Fibroblast of lung (primary cell): ENCODE data around the gene BTBD9. TPM values are rescaled to one million over a fixed set of nuclear protein-coding genes. Genes with fewer than 3 reads are reported as not detected.

Experiments
- DNase-seq, 2 donors: peaks; one replicate each; pipeline versions ENCODE4 v3.0.0 to v3.0.0-alpha.2; 2010; ENCODE audit warnings: low read depth in 2 of 2
- H2AFZ ChIP-seq: 2 replicates; pipeline ENCODE4 v1.5.1; 2012; ENCODE audit warnings: low read length, control low read depth, inconsistent platforms
- H3K27ac ChIP-seq: 2 replicates; pipeline ENCODE4 v1.5.1; 2011; ENCODE audit warnings: low read length, control low read depth; ENCODE audit not compliant: insufficient read depth
- H3K27me3 ChIP-seq: 2 replicates; pipeline ENCODE4 v1.5.1; 2011; ENCODE audit warnings: mild to moderate bottlenecking, low read length; ENCODE audit not compliant: control insufficient read depth, insufficient read depth
- H3K36me3 ChIP-seq: 2 replicates; pipeline ENCODE4 v1.5.1; 2011; ENCODE audit warnings: low read length; ENCODE audit not compliant: control insufficient read depth, insufficient read depth
- H3K4me1 ChIP-seq: 2 replicates; pipeline ENCODE4 v1.5.1; 2011; ENCODE audit warnings: low read length; ENCODE audit not compliant: control insufficient read depth, insufficient read depth; ENCODE audit errors: extremely low read depth
- H3K4me2 ChIP-seq: 2 replicates; pipeline ENCODE4 v1.5.1; 2011; ENCODE audit warnings: low read length, control low read depth; ENCODE audit not compliant: insufficient read depth; ENCODE audit errors: extremely low read depth
- H3K4me3 ChIP-seq, 4 experiments: fragments of 200-600 bp in 1 of 4; sonication (generic) in 1 of 4; replicated peaks in 1 of 4; 2 replicates each; pipeline ENCODE4 v1.5.1; 2011 to 2016; ENCODE audit warnings: low read length in 4 of 4, low read depth in 3 of 4, mild to moderate bottlenecking in 3 of 4, control low read depth in 2 of 4, inconsistent platforms in 1 of 4, mixed read lengths in 1 of 4; ENCODE audit not compliant: insufficient read depth in 1 of 4; ENCODE audit errors: control extremely low read depth in 1 of 4
- H3K79me2 ChIP-seq: 2 replicates; pipeline ENCODE4 v1.5.1; 2012; ENCODE audit warnings: mild to moderate bottlenecking, low read length, inconsistent platforms; ENCODE audit not compliant: control insufficient read depth, insufficient read depth
- H3K9ac ChIP-seq: 2 replicates; pipeline ENCODE4 v1.5.1; 2011; ENCODE audit warnings: mild to moderate bottlenecking, low read length, control low read depth; ENCODE audit not compliant: insufficient read depth
- H3K9me3 ChIP-seq: 2 replicates; pipeline ENCODE4 v1.5.1; 2012; ENCODE audit warnings: low read depth, low read length; ENCODE audit not compliant: control insufficient read depth, insufficient read depth
- H4K20me1 ChIP-seq: 2 replicates; pipeline ENCODE4 v1.5.1; 2011; ENCODE audit warnings: low read length; ENCODE audit not compliant: control insufficient read depth, insufficient read depth; ENCODE audit errors: extremely low read depth
- CTCF ChIP-seq, 2 donors: IDR thresholded peaks in 1 of 2; conservative IDR thresholded peaks in 1 of 2; 1 replicate in 1 of 2; 2 replicates in 1 of 2; pipeline ENCODE4 v1.5.1; 2011 to 2012; ENCODE audit warnings: low read length in 2 of 2, control low read depth in 1 of 2, inconsistent platforms in 1 of 2, low read depth in 1 of 2, mild to moderate bottlenecking in 1 of 2
- EZH2 ChIP-seq: IDR thresholded peaks from 2 replicates; pipeline ENCODE4 v1.5.1; 2012; ENCODE audit warnings: low read length, control low read depth, mild to moderate bottlenecking; ENCODE audit errors: missing control alignments
- polyA plus RNA-seq, 2 donors: library from polyadenylated mRNA; depleted of rRNA in 1 of 2; stranded (reverse) in 1 of 2; unstranded in 1 of 2; fragments of >200 nt; gene quantifications; 2 replicates each; pipeline ENCODE4 v1.2.1, GENCODE V29; 2011 to 2012; ENCODE audit warnings: missing spikeins in 1 of 2
- total RNA-seq: library from RNA; depleted of rRNA; stranded (reverse); fragments of >200 nt; gene quantifications from 2 replicates; pipeline ENCODE4 v1.2.1, GENCODE V29; 2014

Gene BTBD9
- total and polyA plus RNA-seq, 2 donors (not counting 1 experiment from before 2014, with no cell fraction given), result 7.7 to 13.4 TPM

GRCh38 chr6:38174806-38175495 lies 464.8 kb downstream of the BTBD9 start:
- Histone ChIP-seq H3K27me3 (no peaks in the 10 kb centered on the region), H3K9ac (no peak overlapping the region), H3K27ac (no peak overlapping the region), H3K79me2 (no peaks in the 10 kb centered on the region), H2AFZ (no peak overlapping the region), H3K9me3 (no peaks in the 10 kb centered on the region), H3K4me2 (no peak overlapping the region), H4K20me1 (no peaks in the 10 kb centered on the region), H3K36me3 (no peaks in the 10 kb centered on the region), H3K4me3 (no peak overlapping the region), H3K4me1 (no peaks in the 10 kb centered on the region)
- TF ChIP-seq EZH2 (no peak), CTCF (conservative IDR thresholded peaks at IDR 0.05 in 1 of 2, IDR thresholded peaks at IDR 0.05 in 1 of 2; ENCODE audit: low read depth in 1 of 2, low read length in 2 of 2) (no peak)
- no peak for DNase-seq

DNA sequence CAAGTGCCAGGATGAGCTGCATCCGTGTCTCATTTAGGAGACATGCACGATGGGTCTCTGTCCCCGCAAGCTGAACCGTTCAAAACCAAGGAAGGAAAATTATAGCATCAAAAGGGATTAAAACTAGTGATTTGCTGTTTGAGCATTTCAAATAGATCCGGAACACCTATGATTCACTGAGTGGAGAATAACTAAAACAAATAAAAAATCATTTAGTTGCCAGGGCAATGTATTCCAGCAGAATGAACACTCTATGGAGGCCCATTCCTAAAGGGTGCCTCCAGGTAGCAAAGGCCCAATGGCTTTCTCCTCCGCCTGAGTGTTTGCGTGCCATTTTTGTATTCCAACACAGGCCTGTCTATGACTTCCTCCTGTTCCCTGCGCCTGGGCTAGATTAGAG lies 465.4 kb downstream of the BTBD9 start:
- Histone ChIP-seq H3K79me2 (no peaks in the 10 kb centered on the region), H3K9ac (no peak overlapping the region), H3K9me3 (no peaks in the 10 kb centered on the region), H3K4me2 (no peak overlapping the region), H4K20me1 (no peaks in the 10 kb centered on the region), H3K27me3 (no peaks in the 10 kb centered on the region), H3K27ac (no peak overlapping the region), H2AFZ (no peak overlapping the region), H3K4me1 (no peaks in the 10 kb centered on the region), H3K4me3 (no peak overlapping the region), H3K36me3 (no peaks in the 10 kb centered on the region)
- TF ChIP-seq CTCF (conservative IDR thresholded peaks at IDR 0.05 in 1 of 2, IDR thresholded peaks at IDR 0.05 in 1 of 2; ENCODE audit: low read depth in 1 of 2, low read length in 2 of 2) (no peak), EZH2 (no peak)
- DNase-seq, result no peak

- H3K27ac ChIP-seq, result no peak overlapping the region
- no peak overlapping the region for H3K4me2 ChIP-seq
- no peaks in the 10 kb centered on the region for H3K79me2 ChIP-seq
- H3K9me3 ChIP-seq, result no peaks in the 10 kb centered on the region
- H3K4me3 ChIP-seq, result no peak overlapping the region
- H3K27me3 ChIP-seq, result no peaks in the 10 kb centered on the region
- no peaks in the 10 kb centered on the region for H3K4me1 ChIP-seq
- DNase-seq, result no peak
- H4K20me1 ChIP-seq, result no peaks in the 10 kb centered on the region
- no peak overlapping the region for H2AFZ ChIP-seq
- H3K9ac ChIP-seq, result no peak overlapping the region
- no peaks in the 10 kb centered on the region for H3K36me3 ChIP-seq
- TF ChIP-seq CTCF (conservative IDR thresholded peaks at IDR 0.05 in 1 of 2, IDR thresholded peaks at IDR 0.05 in 1 of 2; ENCODE audit: low read depth in 1 of 2, low read length in 2 of 2), result no peak
- no peak for TF ChIP-seq EZH2
Measured at GRCh38 chr6:38173909-38174308, 465.8 kb downstream of the BTBD9 start.
